Epithelial cell of esophagus (primary cell): Measurements from ENCODE around the gene RAB40C.
"Not testable (repeated sequence)": the region's sequence is repeated elsewhere in the genome, so short reads cannot be mapped to it uniquely, and the experiment has no call there.

Experiments
- DNase-seq: peaks from one replicate; pipeline ENCODE4 v3.0.0; 2010; ENCODE audit warnings: low read depth
- H3K4me3 ChIP-seq: 2 replicates; pipeline ENCODE4 v1.5.1; 2011; ENCODE audit warnings: mild to moderate bottlenecking, low read length, control low read depth
- CTCF ChIP-seq: IDR thresholded peaks from 2 replicates; pipeline ENCODE4 v1.5.1; 2011; ENCODE audit warnings: low read depth, mild to moderate bottlenecking, low read length, control low read depth, inconsistent platforms; ENCODE audit not compliant: insufficient read depth; ENCODE audit errors: missing control alignments

RAB40C gene

GRCh38 chr16:592518-593306 is 2.8 kb downstream of the RAB40C start:
- TF ChIP-seq CTCF = peak; percentile 82
- peak; percentile 99 for DNase-seq
- peak overlapping the region; percentile 50 for H3K4me3 ChIP-seq

- peak; percentile 94 for DNase-seq
- no peak for TF ChIP-seq CTCF
- peak overlapping the region; percentile 50 for H3K4me3 ChIP-seq
Measured at GRCh38 chr16:593406-593805, 3.5 kb downstream of the RAB40C start.

GRCh38 chr16:593807-594206 is 3.9 kb downstream of the RAB40C start:
- DNase-seq = no peak
- no peak for TF ChIP-seq CTCF
- peak overlapping the region; percentile 13 for H3K4me3 ChIP-seq

DNA sequence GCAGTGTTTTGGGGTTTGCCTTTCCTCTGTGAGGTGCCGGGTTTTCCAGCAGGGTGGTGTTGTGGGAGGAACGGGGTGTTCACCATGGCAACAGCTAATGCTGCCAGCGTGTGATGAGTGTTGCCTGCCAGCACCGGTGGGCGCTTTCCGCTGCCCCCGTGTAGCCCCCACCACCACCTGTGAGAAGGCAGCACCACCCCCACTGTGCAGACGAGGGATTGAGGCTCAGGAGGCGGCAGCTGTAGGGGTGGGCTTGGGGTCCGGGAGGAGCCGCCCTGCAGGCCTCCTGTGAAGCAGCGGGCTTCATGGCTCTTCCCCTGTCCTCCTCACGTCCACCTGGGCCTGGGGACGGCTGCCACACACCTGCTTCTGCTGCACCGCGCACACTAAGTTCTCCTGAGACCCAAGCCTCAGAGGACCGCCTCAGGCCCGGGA is 5.2 kb downstream of the RAB40C start:
- no peak for DNase-seq
- no peak overlapping the region for H3K4me3 ChIP-seq
- TF ChIP-seq CTCF = no peak

- H3K4me3 ChIP-seq = no peak overlapping the region
- no peak for TF ChIP-seq CTCF
- peak; percentile 66 for DNase-seq
Measured at GRCh38 chr16:595942-596735, 6.3 kb downstream of the RAB40C start.

DNA sequence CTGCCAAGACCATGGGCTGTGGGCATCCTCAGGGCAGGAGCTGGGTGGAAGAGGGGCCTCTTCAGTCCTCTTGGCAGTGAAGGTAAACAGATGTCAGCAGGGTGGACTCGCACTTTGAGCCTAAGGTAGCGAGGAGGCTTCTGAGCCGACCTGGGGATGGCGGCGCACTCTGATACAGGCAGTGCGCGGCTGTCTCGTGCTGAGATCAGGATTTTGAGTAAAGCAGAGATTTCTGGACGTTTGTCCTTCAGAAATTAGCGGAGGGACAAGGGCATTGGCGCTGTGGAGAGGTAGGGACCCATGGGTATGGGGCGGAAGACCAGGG is 6.8 kb downstream of the RAB40C start:
- DNase-seq = no peak
- no peak for TF ChIP-seq CTCF
- no peak overlapping the region for H3K4me3 ChIP-seq

GRCh38 chr16:597655-598054 is 7.8 kb downstream of the RAB40C start:
- DNase-seq, H3K4me3 ChIP-seq: not testable (repeated sequence)
